Measurements from ENCODE around the gene INF2.

DNA sequence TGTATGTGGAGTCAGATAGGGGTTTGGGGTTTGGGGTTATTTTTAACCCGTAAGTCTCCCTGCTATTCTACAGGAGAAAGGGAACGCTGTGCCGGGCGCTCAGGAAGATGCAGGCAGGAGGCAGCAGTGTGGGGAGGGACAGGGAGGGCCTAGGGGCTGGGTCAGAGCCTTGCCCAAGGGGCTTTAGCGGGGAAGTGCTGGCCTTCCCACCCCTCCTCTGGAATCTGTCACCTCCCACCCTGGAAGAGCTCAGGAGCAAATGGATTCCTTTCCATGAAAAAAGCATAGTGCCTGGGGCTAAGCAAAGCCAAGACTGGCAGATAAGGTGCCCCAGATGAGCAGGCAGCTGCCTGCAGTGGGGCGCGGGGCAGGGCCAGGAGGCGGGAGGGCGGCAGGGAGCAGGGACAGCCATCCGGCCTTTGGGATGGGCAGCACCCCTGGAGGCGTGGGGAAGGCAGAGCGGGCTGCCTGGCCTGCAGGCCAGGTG, 7.3 kb upstream of the INF2 start:
- TF ChIP-seq, protein P1, sequence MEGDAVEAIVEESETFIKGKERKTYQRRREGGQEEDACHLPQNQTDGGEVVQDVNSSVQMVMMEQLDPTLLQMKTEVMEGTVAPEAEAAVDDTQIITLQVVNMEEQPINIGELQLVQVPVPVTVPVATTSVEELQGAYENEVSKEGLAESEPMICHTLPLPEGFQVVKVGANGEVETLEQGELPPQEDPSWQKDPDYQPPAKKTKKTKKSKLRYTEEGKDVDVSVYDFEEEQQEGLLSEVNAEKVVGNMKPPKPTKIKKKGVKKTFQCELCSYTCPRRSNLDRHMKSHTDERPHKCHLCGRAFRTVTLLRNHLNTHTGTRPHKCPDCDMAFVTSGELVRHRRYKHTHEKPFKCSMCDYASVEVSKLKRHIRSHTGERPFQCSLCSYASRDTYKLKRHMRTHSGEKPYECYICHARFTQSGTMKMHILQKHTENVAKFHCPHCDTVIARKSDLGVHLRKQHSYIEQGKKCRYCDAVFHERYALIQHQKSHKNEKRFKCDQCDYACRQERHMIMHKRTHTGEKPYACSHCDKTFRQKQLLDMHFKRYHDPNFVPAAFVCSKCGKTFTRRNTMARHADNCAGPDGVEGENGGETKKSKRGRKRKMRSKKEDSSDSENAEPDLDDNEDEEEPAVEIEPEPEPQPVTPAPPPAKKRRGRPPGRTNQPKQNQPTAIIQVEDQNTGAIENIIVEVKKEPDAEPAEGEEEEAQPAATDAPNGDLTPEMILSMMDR (IDR thresholded peaks at IDR 0.05), result no peak
- TF ChIP-seq POLR2A (IDR thresholded peaks at IDR 0.05), result no peak

Data from prostate gland (tissue), 2 donors.